HuH-7.5 (cell line): ENCODE measurements around the gene GPC5.
"Not testable (repeated sequence)": the region's sequence is repeated elsewhere in the genome, so short reads cannot be mapped to it uniquely, and the experiment has no call there.

Source experiments
- DNase-seq: peaks from one replicate; pipeline ENCODE4 v3.0.0; 2011; ENCODE audit warnings: low spot score

The GPC5 gene

DNA sequence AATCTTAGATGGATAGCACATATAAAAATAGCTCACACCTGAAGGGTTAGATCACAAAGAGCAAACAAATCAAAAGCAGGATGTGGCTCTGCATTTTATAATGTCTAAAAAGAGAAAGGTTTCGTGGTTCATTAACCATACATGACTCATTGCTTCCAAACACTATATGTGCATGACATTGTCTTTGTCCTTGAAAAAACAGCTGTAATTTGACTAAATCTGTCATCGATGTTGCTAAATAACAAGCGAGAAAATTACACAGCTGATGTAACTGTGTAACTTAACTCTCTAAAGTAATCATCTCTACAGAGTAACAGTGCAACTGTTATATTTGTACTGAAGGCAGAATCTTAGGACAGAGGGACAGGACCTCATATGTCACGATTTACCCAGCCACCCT is 1445.1 kb downstream of the GPC5 start:
- no peak for DNase-seq

GRCh38 chr13:92849381-92849780 is 1451.0 kb downstream of the GPC5 start:
- no peak for DNase-seq

- DNase-seq = no peak
These were observed 1466.3 kb downstream of the GPC5 start for GRCh38 chr13:92864584-92865284.

DNA sequence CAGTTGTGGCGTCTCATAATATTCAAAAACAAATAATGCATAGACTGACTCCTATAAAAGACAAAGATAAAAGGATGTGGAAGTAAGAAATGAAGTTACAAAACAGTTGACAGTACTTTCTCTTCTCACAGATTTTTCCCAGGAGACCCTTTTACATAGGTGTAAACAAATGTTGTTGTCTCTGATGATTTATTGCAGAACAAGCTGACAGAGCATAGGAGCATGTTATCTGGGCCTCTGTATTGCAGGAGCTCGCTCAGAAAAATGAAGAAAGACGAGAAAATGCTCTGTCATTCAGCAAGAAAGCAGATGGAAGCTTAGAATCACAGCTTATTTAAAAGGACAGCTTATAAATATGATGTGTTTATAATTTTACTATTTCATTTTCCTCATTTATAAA is 1474.6 kb downstream of the GPC5 start:
- DNase-seq = no peak

- no peak for DNase-seq
These were observed 1488.2 kb downstream of the GPC5 start for GRCh38 chr13:92886535-92887077.

DNA sequence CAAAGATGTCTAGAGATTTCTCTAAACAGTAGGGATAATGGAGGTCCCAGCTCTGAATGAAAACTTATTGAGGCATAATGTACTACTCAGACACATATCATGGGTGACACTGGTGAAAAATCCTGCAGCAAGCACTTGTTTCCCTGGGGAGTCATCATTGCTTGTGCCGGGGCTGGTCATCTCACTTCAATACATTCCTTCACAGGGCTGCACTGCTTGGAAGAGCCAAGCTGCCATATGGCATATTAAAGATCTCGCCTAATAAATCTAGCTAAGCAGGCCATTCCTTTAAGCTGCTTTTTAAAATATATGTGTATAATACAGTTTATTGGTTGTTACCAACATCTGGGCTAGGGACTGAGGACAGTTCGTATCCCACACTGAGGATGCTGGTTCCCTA is 1496.0 kb downstream of the GPC5 start:
- DNase-seq = no peak

- no peak for DNase-seq
These were observed 1498.4 kb downstream of the GPC5 start for GRCh38 chr13:92896842-92897241.

GRCh38 chr13:92898946-92899345 is 1500.5 kb downstream of the GPC5 start:
- not testable (repeated sequence) for DNase-seq

- no peak for DNase-seq
These were observed 1502.0 kb downstream of the GPC5 start for GRCh38 chr13:92900446-92900845.

- DNase-seq = no peak
These were observed 1503.3 kb downstream of the GPC5 start for GRCh38 chr13:92901739-92902138.

DNA sequence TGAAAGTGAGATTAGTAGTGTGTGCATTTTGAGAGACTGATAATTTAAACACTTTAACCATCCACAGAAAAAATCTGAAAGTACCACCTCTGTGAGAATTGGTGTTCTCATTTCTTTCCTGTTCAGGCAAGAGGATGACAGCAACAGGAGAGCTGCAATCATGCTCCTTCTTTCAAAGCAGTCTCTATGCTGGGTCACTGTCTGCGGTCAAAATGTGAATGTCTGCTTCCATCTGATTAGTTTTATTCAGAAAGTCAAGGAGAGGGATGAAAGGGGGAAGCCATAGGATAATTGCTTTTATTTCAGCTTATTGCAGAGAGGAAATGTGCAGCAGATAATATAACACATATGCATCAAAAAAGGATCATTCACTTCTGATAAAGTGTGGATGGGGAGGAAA is 1514.2 kb downstream of the GPC5 start:
- no peak for DNase-seq

DNA sequence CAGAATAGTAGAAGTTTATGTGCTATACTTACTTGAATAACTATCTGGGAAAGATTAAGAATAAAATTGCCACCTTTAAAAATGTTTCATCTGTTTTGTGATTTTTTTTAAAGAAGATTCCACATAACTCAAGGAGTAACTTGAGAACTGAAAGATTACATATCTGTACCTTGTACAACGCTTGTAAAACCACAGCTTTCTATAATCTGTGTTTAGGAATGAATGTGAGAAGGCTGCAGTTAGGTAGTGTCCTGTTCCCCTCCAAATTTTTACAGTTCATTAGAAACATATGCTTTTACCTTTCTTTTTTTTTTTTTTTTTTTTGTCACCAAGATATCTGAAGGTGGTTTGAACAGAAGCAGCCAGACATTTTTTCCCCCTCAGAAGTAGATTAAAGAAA is 1515.4 kb downstream of the GPC5 start:
- no peak for DNase-seq
